NCI-H526 (cell line): ENCODE results near the gene NEFH.

Experiments
- DNase-seq, 2 experiments: peaks; one replicate each; lab custom pipeline; 2025; lab: John Stamatoyannopoulos, UW

The NEFH gene

DNA sequence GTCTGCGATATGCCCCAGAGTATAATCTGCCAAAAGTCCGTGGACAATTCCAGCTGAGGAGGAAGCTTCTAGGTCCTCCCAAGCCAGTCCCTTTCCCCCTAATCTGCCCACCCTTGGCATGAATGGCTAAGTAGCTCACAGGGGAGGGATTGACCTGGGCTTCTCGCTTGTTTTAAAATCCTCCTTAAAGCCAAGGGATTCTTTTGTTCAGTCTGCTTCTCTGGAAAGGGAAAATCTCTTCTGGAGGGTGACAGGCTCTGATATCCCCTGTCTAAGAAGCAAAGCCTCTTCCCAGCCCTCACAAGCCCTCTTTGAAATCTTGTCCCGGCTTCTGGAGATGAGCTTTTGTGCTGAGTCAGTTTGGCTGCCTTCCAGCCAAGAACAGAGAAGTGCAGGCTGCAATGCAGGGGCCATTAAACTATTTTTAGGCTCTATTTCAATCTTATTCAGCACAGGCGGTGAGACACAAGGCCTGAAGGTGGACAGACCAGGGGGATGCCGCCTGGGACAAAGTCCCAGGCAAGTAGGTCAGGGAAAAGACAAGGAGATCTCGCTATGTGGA, 23.9 kb downstream of the NEFH start:
- DNase-seq: no peak

DNA sequence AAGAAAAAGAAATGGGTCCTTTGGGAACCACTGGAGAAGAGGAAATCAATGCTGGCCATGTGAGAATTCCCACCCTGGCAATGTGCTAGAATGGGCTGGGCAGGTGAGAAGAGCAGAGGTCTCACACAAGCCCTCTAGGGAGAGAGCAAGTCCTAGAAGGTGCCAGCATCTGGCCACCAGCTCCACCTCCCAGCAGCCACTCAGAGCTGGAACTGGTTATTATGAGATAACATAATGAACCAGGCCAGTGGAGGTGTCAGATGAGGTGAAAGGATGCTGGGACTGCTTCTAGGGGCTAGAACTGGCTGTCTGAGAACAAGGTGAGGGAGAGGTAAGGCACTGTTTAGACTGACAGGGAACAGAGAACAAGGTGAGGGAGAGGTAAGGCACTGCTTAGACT, 29.3 kb downstream of the NEFH start:
- no peak for DNase-seq

DNA sequence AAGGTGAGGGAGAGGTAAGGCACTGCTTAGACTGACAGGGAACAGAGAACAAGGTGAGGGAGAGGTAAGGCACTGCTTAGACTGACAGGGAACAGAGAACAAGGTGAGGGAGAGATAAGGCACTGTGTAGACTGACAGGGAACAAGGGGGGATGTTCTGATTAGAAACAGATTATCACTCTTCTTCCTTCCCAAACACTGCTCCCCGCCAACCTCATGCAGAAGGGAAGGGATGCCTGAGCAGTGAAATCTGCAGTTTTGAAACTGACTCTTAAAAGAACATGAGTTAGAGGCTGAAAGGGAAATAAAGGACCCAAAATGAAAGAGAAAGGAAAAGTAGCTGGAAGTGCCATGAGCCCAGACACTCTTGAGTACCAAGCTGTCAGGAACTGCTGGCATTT, 29.8 kb downstream of the NEFH start:
- no peak for DNase-seq

DNA sequence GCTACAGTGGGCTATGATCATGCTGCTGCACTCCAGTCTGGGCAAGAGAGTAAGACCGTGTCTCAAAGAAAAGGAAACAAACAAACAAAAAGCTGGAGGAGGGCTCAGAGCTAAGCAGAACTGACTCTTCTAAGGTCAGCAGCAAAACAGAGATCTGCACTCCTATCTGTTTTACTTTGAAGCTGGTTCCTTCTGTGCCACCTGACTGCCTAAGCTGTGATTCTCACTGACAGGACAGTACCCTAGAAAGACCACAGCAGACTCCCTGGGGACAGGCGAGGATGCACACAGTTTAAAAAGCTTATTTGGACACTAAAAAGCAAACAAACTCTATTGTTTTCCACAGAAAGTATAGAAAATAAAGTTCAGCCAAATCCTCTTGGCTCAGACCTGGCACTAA, 30.5 kb downstream of the NEFH start:
- DNase-seq: no peak

DNA sequence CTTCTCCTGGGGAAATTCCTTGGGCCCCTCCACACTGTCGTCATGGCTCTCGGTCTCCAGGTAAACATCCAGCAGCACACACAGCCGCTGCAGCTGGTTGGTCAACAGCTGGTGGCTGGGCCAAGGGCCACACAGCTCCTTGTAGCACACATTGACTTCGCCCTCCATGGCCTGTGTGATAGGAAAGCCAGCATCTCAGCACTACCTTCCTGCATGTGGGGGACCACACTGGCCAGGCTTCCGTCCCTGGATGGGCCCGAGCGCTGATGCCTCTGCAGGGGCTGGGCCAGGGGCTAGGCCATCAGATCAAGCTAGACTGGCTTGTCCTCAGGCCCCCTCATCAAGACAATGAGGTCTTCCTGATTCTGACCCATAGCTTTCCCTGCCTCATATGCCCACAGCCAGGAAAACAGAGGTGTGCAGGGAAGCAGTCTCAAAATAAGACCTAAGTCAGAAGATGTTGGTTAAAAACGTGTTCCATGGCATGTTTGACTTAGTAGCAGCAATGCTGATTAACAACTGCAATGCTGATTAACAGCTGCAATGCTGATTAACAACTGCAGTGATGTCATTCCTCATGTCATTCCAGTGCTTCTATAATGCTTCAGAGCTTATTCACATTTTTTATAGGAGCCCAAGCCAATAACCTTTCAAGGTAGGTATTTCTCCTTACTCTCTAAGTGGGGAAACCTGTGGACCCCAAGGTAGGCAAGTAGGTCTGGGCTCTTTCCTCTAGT, 31.3 kb downstream of the NEFH start:
- no peak for DNase-seq

DNA sequence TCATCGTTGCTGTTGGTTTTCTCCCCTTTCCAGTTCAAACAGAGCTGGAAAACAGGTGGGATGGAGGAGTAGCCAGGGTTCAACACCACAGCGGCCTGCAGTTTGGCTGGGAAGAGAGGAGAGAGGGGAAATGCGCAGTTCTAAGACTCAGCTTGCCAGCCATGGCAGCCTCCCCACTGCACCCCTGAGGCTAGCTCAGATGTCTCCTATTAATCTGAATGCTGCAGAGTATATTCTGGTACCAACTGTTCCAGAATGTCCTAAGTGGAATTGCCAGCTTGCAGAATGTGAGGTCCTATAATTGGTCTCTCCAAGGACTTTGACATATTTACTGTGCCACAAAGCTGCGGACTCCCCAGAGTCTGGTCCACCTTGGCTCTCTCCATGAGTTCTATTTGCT, 32.0 kb downstream of the NEFH start:
- DNase-seq: no peak

DNA sequence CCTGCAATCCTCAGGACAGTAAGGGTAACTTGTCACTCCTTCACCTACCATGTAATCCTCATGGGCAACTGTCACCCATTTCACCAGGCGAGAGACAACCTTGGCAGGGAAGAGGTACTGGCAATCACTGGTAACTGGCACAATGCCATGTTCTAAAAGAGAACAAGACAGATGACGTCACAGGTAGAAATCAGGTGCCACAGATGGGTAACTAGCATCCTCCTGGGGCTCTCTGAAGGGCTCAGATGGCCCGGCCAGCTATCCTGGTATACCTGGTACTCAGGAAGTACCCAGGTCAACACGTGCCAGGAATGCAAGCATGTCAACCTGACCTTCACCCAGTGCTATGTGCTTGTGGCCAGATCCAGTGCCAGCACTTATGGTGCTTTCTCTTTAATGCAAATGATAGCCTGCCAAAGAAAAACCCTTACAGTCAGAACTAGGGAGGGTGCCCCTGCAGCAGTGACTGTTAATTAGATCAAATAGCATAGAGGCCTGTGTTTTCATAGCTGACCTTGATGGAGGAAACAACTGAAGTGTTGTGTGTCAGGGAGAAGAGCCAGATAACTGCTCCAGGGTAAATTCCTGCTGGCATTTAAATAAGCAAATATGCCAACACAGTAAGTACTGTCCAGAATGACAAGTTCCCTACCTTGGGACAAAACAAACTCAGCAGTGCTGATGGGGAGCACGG, 37.3 kb downstream of the NEFH start:
- peak; percentile 92 to 96 for DNase-seq

DNA sequence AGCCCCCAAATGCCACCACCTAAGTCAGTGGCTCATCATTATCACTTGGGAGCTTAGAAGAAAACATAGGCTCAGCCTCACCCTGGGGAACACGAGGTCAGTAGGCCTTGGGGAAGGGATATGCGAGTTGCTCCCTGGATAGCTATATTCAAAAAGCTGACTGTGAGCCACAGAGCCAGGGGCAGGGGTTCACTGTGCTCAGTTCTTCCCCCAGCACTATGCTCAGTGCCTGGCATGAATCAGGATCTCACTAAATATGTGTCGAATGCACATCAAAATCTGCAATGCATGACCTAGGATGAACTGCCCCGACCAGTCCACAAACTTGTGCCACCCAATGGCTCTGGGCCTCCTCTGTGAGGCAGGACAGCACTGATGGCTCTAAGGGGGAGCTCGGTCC, 38.4 kb downstream of the NEFH start:
- DNase-seq: no peak

DNA sequence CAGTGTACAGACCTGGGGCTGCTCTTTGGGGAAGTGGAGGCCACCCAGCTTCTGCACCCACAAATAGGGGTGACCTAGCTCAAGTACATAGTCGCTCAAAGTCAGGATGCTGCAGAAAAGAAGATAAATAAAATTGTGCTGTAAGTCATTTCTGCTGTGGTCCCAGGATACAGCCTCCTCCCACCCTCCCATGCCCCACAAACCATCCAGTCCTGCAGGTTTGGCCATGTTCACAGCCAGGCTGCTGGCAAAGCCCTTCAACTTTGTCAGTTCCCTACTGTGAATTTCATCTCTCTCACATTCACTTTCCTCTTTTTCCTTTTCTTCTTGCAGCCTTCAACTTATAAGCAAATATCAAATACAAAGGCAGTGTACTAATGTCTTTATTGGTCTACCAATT, 40.0 kb downstream of the NEFH start:
- DNase-seq: no peak

DNA sequence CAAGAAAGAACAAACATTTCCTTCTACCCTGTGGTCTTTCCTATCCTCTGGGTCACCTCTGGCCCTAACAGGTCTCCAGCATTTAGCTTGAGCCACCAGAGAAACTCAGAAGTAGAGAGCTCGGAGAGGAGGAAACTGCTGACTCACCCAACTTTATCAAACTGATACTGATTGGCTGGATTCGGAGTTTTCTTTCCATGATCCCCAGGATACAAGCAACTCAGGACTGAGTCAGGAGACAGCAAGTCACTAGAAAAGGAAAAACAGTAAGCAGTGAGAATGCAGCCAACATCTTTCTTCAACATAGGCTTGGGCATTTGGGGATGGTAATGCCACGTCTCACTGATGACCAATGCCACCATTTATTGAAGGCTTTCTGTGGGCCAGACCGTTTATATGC, 40.8 kb downstream of the NEFH start:
- no peak for DNase-seq

DNA sequence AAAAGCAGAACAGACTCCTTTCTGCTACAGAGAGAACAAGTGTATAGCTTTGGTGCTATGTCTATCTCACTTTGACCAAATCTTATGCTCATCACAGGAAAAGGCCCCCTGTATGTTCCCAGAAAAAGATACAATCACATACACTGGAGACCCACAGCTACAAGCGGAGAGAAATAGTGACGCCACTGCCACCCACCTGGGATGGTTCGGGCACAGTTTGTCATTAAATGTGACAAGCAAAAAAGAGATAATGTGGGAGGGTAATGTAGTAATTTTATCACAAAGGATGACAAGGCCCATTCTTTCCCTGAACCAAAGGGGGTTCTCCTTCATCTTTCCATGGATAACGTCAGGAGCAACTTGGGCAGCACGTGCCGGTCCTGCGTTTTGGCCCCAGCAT, 41.5 kb downstream of the NEFH start:
- DNase-seq: no peak

DNA sequence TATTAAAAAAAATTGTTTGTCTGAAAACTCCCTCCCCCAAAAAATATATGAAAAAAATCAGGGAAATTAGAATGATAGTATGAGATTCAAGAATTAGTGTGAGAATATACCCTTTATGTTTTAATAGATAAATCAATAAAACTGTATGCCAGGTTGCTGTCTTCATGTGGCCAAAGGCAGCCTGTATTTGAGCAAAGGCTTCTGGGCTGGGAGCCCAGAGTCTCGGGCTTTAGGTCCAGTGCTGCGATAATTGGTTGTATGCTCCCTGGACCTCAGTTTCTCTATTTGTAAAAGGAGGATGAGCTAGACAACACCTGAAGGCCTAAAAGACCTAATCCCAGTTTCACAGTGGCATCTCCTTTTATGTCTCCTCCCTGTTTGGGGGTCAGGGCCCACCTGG, 43.7 kb downstream of the NEFH start:
- no peak for DNase-seq

DNA sequence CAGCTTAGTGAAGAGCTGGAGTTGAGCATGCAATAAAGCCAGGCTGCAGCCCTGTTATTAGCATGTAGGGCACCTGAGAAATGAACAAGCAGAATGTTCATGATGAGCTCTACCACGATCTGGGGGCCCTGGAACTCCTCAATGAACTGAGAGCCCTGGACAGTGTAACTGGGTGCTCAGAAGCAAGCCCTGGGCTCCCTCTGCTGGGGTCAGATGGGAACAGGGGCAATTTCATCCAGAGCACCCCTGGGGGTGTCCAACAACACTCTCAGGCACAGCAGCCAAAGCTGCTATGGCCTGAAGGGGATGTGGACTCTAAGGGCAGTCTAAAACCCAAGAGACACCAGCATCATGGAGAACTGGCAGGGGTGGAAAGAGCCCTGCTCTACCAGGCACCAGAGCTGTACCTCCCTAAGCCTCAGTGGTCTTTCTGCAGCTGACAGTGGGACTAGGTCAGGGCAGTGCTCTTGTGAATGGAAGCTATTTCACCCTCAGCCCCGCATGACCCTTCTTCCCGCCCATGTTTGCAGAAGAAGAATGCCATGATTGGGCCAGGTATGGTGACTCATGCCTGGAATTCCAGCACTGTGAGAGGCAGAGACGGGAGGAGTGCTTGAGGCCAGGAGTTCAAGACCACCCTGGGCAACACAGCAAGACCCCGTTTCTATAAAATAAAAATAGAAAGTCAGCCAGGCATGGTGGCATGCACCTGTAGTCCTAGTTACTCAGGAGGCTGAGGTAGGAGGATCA, 44.6 kb downstream of the NEFH start:
- peak in 1 of 2 experiments; percentile 59 for DNase-seq

DNA sequence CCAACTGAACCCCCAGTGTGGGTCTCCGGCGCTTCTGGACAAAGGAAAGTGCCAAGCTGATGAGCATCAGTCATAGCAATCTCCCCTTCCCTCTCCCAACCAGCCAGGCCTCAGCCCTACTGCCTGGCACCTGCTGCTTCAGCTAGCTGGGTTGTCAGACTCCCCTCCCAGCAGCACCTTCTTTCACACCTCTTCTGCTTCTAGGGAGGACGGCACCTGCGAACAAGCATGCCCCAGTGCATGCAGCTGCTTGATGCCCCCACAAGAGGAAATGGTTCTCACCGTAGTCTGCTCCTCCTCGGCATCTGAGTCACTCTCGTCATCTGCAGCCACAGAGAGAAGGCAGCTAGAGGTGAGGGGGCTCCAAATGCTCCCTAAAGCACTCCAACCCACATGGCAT, 48.1 kb downstream of the NEFH start:
- DNase-seq: no peak

DNA sequence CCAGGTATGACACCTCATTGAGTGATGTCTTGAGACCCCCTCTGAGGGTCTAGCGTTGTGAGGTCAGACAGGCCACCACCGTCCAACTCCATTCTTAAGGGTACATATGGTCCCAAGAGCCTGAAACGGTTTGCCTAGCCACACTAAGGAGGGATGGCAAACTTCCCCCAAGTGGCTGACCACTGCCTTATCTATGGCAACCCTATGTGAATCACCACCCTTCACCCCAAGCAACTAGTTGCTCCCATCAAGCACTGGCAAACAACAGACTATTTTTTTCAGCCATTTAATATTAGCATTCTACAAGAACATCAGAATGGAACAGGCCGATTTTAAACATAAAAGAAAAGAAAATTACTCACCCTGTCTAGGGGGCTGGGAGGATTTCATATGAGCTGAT, 50.7 kb downstream of the NEFH start:
- no peak for DNase-seq

DNA sequence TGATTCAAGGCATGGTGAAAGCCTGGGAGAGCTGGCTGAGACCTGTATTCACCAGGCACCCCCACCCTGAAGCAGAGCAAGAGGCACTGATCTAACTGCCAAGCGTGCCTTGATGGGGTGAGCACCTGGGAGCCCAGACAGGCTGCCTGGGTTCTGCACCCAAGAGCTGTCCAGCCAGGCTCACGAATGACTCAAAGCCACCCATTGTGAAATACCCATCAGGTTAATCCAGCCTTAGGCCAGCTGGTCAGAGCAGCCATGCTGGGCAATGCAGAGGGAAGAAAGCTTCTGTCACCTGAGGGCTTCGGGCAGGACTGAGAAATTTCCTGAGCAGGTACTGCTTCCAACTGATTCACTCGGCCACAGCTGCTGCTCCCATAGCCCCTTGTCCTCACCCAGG, 51.4 kb downstream of the NEFH start:
- no peak for DNase-seq

DNA sequence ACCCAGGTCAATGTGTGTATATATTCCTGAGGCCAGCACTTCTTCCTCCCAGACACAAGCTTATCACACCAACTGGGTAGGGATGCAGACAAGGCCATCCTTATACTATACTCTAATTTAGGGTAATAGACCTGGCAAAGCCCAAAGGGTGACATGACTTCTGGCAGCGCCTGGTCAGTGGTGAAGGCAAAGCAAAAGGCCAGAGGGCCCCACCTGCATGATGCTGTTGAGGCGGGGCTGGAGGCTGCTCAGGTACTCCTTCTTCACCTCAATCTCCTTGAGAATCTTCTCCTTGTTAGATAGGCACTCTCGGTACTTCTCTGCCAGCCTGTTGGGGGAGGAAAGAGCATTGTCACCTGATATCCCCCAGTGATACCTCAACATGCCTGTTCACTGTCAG, 56.4 kb downstream of the NEFH start:
- no peak for DNase-seq

DNA sequence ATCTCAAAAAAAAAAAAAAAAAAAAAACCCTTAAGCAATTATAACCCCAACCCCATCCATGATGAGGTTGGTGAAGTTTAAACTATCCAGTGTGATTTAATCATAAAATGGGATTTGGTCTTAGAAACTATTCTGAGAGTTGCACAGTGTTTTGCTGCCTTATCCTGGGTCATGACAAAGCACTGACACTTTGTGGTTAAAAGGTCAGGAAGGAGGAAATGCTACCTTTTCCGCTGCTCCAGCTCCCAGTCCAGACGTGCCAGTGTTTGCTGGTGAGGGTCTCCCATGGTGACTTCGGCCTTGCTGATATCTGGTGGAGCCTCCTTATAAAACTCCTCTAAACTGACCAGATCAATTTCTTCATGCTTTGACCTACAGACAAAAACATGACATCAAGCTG, 59.1 kb downstream of the NEFH start:
- no peak for DNase-seq
